ENCODE data around the gene CDRT15. TPM values are rescaled to one million over a fixed set of nuclear protein-coding genes. Genes with fewer than 3 reads are reported as not detected.

CDRT15 gene
- total RNA-seq, 1 experiment from 2014 or later: not detected

- CTCF ChIA-PET: no interaction called here
- no TSS peak for BruUV-seq (replicated peaks)
- Histone ChIP-seq H3K27ac (ENCODE audit: low read depth, low read length, poor library complexity, severe bottlenecking) (no peak overlapping the region), H3K36me3 (ENCODE audit: insufficient read depth, low read length, poor library complexity, severe bottlenecking) (no peaks in the 10 kb centered on the region), H3K27me3 (replicated peaks; ENCODE audit: insufficient read depth, low read depth, low read length, poor library complexity) (no peaks in the 10 kb centered on the region), H3K9me3 (ENCODE audit: low read depth, low read length, poor library complexity, severe bottlenecking) (no peaks in the 10 kb centered on the region), H3K4me1 (ENCODE audit: insufficient read depth, low read length, poor library complexity, severe bottlenecking) (peaks cover 13% of the 10 kb centered on the region), H3K4me3 (ENCODE audit: low read depth, low read length, poor library complexity, severe bottlenecking) (no peak overlapping the region)
- TF ChIP-seq, protein P1, sequence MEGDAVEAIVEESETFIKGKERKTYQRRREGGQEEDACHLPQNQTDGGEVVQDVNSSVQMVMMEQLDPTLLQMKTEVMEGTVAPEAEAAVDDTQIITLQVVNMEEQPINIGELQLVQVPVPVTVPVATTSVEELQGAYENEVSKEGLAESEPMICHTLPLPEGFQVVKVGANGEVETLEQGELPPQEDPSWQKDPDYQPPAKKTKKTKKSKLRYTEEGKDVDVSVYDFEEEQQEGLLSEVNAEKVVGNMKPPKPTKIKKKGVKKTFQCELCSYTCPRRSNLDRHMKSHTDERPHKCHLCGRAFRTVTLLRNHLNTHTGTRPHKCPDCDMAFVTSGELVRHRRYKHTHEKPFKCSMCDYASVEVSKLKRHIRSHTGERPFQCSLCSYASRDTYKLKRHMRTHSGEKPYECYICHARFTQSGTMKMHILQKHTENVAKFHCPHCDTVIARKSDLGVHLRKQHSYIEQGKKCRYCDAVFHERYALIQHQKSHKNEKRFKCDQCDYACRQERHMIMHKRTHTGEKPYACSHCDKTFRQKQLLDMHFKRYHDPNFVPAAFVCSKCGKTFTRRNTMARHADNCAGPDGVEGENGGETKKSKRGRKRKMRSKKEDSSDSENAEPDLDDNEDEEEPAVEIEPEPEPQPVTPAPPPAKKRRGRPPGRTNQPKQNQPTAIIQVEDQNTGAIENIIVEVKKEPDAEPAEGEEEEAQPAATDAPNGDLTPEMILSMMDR (conservative IDR thresholded peaks at IDR 0.05; ENCODE audit: low read depth, low read length): peak; percentile 39
- no peak for TF ChIP-seq EZH2 (IDR thresholded peaks at IDR 0.05; ENCODE audit: borderline replicate concordance, low read depth, low read length, poor library complexity, severe bottlenecking)
- intact Hi-C loops (cut with micrococcal nuclease; ENCODE audit: unreplicated experiment): no loop called here
- POLR2A ChIA-PET (ENCODE audit: low non-redundant PET): no interaction called here
- no peak for DNase-seq (ENCODE audit: low spot score)
Observed at GRCh38 chr17:14203388-14203787, 33.3 kb downstream of the CDRT15 start.

DNA sequence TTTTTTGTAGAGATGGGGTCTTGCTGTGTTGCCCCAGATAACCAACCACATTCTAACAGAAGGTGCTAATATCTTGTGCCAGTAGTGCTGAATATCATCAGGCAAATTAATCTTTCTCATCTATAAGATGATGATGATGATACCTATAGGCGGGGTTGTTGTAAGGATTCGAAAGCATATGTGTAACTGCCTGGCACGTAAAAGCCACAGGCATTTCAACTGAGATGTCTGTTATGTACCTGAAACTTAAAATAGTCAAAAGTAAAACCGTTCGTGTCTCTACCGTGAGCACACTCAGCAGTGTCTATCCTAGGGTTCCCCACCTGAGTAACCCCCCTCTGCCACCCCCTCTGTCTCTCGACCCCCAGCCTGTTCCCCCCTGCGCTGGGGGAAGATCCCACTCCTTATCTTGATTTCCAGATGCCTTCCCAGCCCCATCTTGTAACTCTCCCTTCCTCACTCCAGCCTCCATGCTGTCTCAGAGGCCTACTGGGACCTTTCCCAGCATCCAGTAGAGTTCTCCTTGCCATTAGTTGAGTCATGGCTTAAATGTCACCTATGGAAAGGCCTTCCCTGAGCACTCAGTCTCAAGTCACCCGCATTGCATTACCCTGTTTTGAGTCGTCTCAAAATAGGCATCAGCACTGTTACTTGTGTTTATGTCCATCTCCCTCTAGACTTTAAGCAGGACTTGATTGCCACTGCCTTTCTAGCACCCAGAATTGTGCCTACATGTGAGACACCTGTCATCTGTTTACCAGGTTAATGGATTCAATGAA lies 34.1 kb downstream of the CDRT15 start:
- H3K4me1 ChIP-seq (ENCODE audit: insufficient read depth, low read length, poor library complexity, severe bottlenecking): peaks cover 13% of the 10 kb centered on the region
- H3K36me3 ChIP-seq (ENCODE audit: insufficient read depth, low read length, poor library complexity, severe bottlenecking): no peaks in the 10 kb centered on the region
- H3K4me3 ChIP-seq (ENCODE audit: low read depth, low read length, poor library complexity, severe bottlenecking): no peak overlapping the region
- BruUV-seq (replicated peaks): no TSS peak
- H3K9me3 ChIP-seq (ENCODE audit: low read depth, low read length, poor library complexity, severe bottlenecking): no peaks in the 10 kb centered on the region
- ChIA-PET CTCF (no interaction called here), POLR2A (ENCODE audit: low non-redundant PET) (interaction anchor here (0.6 kb wide), 1 partner anchor 80 kb away, joined by 3 read pairs; no protein-coding TSS in a partner anchor)
- no peaks in the 10 kb centered on the region for H3K27me3 ChIP-seq (replicated peaks; ENCODE audit: insufficient read depth, low read depth, low read length, poor library complexity)
- intact Hi-C loops (cut with micrococcal nuclease; ENCODE audit: unreplicated experiment): no loop called here
- H3K27ac ChIP-seq (ENCODE audit: low read depth, low read length, poor library complexity, severe bottlenecking): no peak overlapping the region
- TF ChIP-seq EZH2 (IDR thresholded peaks at IDR 0.05; ENCODE audit: borderline replicate concordance, low read depth, low read length, poor library complexity, severe bottlenecking): no peak
- no peak for DNase-seq (ENCODE audit: low spot score)

- BruUV-seq (replicated peaks): no TSS peak
- DNase-seq (ENCODE audit: low spot score): no peak
- intact Hi-C loops (cut with micrococcal nuclease; ENCODE audit: unreplicated experiment): no loop called here
- CTCF ChIA-PET: no interaction called here
- no peaks in the 10 kb centered on the region for H3K9me3 ChIP-seq (ENCODE audit: low read depth, low read length, poor library complexity, severe bottlenecking)
- H3K4me3 ChIP-seq (ENCODE audit: low read depth, low read length, poor library complexity, severe bottlenecking): no peak overlapping the region
- TF ChIP-seq, protein P1 (conservative IDR thresholded peaks at IDR 0.05; ENCODE audit: low read depth, low read length): no peak
- no peak for TF ChIP-seq EZH2 (IDR thresholded peaks at IDR 0.05; ENCODE audit: borderline replicate concordance, low read depth, low read length, poor library complexity, severe bottlenecking)
- no peaks in the 10 kb centered on the region for H3K36me3 ChIP-seq (ENCODE audit: insufficient read depth, low read length, poor library complexity, severe bottlenecking)
- POLR2A ChIA-PET (ENCODE audit: low non-redundant PET): no interaction called here
- H3K27ac ChIP-seq (ENCODE audit: low read depth, low read length, poor library complexity, severe bottlenecking): no peak overlapping the region
- H3K4me1 ChIP-seq (ENCODE audit: insufficient read depth, low read length, poor library complexity, severe bottlenecking): peaks cover 13% of the 10 kb centered on the region
- H3K27me3 ChIP-seq (replicated peaks; ENCODE audit: insufficient read depth, low read depth, low read length, poor library complexity): no peaks in the 10 kb centered on the region
Observed at GRCh38 chr17:14201988-14202380, 34.7 kb downstream of the CDRT15 start.

Measured in A673 (cell line).